Stimulated activated CD8-positive, alpha-beta memory T cell treated with anti-CD3 and anti-CD28 coated beads, Interleukin-4, amount 100 ng/mL, for 48 hours (primary cell): Measurements from ENCODE around the gene CHGA.

Experiments
- DNase-seq: peaks from one replicate; pipeline ENCODE4 v3.0.0-alpha.2; 2020

The CHGA gene

GRCh38 chr14:92930737-92931602, 8.0 kb downstream of the CHGA start:
- DNase-seq, result no peak

- no peak for DNase-seq
Measured at GRCh38 chr14:92931681-92932447, 8.9 kb downstream of the CHGA start.

DNA sequence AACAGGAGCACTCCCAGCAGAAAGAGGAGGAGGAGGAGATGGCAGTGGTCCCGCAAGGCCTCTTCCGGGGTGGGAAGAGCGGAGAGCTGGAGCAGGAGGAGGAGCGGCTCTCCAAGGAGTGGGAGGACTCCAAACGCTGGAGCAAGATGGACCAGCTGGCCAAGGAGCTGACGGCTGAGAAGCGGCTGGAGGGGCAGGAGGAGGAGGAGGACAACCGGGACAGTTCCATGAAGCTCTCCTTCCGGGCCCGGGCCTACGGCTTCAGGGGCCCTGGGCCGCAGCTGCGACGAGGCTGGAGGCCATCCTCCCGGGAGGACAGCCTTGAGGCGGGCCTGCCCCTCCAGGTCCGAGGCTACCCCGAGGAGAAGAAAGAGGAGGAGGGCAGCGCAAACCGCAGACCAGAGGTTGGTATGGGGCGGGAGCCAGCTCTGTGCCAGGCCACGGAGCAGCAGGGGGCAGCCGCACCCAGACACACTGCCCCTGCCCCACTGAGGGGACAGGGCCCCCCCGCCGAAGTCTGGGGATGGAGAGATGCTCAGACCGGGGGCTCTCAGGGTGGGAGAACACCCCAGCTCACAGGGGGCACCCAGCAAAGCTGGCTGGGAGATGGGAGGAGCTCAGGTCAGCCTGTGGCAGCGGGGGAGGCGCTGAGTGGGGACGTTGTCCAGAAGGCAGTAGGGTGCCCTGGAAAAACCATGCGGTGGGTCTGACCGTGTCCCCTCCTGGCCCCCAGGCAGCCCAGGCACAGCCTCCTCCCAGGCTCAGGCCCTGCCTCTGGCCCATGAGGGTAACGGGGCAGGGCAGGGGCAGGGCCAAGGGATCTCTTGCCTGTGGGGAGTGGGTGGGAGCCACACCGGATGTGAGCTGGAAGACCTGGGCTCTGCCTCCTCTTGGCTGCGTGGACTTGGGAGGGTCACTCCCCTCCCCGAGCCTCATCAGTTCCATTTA, 9.8 kb downstream of the CHGA start:
- no peak for DNase-seq

- no peak for DNase-seq
Measured at GRCh38 chr14:92933481-92933880, 10.5 kb downstream of the CHGA start.

GRCh38 chr14:92934196-92935085, 11.5 kb downstream of the CHGA start:
- no peak for DNase-seq

DNA sequence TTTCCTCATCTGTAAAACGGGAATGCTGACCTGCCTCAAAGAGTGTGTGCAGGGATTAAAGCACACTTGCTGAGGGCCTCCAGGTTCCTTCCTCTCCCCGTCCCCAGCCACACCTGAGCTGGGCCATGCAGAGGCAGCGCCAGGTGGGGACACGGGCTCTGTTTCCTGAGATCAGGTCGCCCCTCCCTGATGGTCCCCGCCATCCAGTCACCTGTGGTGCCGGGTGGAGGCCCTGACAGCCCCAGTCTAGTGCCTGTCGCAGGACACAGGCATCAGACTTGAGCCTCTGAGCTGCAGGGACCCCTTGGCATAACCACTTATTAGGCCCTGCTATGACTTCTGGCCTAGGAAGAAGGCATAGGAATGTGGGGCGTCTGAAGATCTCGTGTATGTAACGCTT, 12.5 kb downstream of the CHGA start:
- DNase-seq, result no peak

DNA sequence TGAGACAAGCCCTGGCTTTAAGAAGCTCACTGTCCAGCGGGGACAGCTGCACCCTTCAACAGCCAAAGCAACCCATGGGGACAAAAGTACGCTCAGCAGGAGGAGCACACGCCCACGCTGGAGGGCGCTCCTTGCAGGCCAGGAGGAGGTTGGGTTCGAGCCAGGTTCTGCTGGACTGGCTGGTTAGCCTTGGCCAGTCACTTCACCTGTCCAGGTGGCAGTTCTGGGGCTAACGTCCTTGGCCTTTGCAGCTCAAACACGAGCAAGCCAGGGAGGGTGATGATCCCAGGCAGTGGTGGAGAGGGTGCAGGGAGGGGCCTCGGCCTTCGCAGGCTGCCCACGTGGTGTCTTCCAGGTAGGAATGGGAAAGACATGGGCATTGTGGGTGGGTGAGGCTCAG, 13.1 kb downstream of the CHGA start:
- no peak for DNase-seq

DNA sequence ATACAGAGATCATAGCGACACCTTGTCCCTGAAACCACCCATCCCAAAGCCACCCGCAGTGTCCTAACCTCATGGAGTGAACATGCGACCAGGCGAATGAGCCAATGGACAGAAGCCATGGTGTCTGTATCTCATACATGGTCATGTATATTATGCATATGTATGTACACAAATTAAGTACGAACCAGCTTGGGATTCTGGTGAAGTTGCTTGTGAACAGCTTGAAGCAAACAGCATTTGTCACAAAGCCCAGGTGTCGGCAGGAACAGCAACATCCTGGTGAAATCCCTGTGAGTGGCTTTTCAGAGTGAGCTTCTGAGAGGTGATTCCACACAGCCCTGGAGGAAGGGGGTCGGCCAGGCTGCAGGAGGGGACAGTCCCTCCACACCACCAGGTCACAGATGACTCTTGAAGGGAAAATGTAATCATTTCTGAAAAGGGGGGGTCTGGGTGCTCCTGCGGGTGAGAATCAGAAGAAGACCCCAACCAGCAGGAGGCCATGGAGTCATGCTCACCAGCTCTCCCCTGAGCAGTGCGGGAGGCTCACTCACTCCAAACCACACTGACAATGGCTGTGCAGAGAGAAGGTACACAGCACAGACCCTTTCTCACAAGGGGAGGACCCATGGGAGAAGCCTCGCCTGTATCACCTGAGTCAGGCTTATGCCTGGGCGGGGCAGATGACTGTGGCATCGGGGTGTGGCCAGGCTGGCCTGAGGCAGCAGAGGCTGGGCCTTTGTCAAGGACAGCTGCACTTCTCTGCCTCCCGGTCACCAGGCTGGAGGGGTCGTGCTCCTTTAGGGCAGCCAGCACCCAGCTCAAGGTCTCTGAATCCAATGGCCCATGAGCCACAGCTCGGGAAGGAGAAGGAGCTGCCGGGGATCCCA, 14.3 kb downstream of the CHGA start:
- DNase-seq, result no peak

- DNase-seq, result no peak
Measured at GRCh38 chr14:92938235-92938875, 15.4 kb downstream of the CHGA start.

DNA sequence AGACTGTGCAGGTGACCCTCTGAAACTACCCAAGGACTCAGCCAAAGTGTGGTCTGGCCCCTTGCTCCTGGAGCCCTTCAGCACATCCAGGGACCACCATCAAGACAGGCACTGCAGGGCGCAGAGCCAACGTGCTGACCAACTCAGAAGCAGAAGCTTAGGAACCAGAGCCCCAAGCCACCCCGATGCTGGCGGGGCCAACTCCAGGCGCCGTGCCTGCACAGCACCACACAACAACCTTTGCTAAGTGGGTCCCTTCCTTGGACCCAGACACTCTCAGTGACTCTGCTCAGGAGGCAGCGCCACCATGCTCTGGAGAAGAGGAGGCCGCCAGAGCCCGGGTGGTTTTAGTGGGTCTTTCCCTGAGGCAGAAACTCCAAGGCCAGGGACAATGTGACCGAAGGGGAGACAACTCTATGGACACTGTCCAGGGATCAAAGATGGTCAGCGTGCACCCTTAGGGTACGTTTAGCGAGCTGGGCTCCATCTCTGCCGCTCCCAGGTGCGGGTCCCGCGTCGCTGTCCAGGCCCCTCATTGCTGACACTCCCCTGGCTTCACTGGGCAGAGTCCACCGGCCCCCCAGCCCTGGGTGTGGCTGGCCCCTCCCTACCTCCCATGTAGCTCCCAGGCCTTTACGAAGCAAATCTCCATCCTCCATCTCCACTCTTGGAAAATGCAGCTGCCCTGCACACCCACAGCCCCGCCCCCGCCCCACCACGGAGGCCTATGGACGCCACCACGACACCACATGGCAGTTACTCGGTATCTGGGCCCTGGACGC, 16.1 kb downstream of the CHGA start:
- no peak for DNase-seq

DNA sequence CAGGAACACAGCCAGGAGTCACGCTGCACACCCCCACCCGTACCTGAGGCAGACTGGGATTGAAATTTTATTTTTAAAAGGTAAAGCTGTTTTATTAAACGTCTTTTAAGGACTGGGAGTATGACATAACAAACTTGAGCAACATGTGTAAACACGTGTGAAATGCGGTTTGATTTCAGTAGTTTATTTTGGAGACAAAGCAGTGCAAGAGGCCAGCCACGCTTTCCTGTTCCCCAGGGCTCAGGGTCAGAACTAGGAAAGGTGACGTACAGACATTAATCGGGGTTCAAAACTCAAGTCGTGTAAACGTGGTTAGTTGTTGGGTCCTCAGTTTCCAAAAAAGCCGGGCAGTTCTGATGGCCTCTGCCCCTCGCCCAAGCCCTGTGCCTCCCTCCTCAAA, 16.7 kb downstream of the CHGA start:
- DNase-seq, result no peak

DNA sequence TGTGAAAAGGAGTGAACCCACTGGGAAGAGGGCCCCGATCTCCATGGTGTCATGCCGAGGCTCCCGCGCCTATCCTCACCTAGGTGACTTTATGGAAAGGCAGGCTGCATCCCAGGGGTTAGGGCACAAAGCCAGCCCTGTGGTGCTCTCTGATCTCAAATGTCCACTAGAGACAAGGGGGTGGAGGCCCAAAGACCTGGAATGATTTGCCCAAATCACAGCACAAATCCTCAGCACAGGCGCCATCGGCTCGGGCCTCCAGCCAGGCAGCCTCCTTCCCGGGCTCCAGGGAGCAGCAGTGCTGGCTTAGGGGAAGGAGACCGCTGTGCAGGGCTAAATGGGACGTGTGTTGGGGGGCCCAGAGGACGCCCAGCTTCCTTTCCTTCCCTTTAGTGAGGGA, 17.6 kb downstream of the CHGA start:
- no peak for DNase-seq

- no peak for DNase-seq
Measured at GRCh38 chr14:92941531-92941930, 18.6 kb downstream of the CHGA start.

DNA sequence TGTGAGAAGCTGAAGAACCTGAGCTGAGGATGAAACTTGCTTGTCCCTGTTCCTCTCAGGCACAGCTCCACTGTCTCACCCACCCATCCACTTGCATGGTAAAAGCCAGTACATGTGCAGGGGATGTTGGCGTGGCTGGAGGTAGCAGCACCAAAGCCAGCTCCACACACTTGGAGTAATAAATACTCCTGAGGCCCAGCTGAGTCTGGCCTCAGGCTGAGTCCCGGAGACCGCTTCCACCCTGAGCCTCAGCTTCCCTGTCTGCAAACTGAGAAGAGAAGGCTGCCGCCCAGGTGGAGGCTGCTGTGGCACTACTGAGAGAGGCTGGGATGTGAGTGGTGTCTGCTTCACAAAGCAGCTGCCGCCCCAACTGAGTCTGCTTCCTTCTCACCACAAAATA, 19.2 kb downstream of the CHGA start:
- no peak for DNase-seq

GRCh38 chr14:92942576-92942975, 19.6 kb downstream of the CHGA start:
- DNase-seq, result no peak

GRCh38 chr14:92942976-92943710, 20.2 kb downstream of the CHGA start:
- no peak for DNase-seq

- DNase-seq, result no peak
Measured at GRCh38 chr14:92943855-92944570, 21.1 kb downstream of the CHGA start.

DNA sequence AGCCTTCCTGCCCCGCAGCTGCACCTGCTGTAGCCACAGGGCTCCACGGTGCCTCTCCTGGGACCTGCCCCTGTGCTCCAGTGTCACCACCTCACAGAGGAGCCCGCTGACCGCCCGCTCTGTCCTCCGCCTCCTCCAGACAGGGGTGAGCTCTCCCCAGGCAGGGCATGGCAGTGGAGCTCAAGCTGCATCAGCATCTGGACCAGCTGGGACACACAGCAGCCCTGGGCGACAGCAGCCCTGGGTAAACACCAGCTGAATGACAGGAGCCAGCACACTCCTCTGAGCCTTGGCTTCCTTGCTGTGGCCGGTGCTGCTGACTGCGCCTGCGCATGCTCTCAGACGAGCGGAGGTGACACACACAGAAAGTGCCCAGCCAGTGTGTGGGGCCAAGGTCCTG, 22.0 kb downstream of the CHGA start:
- DNase-seq, result no peak
